Measurements from ENCODE around the gene P2RX6.

The P2RX6 gene

GRCh38 chr22:20998411-20999336 is 16.3 kb upstream of the P2RX6 start:
- in situ Hi-C loops (cut with MboI; ENCODE audit: low sequenced_read_pairs, unreplicated experiment): no loop called here
- DNase-seq (ENCODE audit: low spot score): no peak
- TF ChIP-seq CTCF (IDR thresholded peaks at IDR 0.05; ENCODE audit: borderline replicate concordance, control extremely low read depth, extremely low read depth, insufficient read depth, missing control alignments): no peak

GRCh38 chr22:20999350-21000206 is 15.4 kb upstream of the P2RX6 start:
- DNase-seq (ENCODE audit: low spot score): no peak
- no peak for TF ChIP-seq CTCF (IDR thresholded peaks at IDR 0.05; ENCODE audit: borderline replicate concordance, control extremely low read depth, extremely low read depth, insufficient read depth, missing control alignments)
- in situ Hi-C loops (cut with MboI; ENCODE audit: low sequenced_read_pairs, unreplicated experiment): no loop called here

- in situ Hi-C loops (cut with MboI; ENCODE audit: low sequenced_read_pairs, unreplicated experiment): no loop called here
- DNase-seq (ENCODE audit: low spot score): no peak
- no peak for TF ChIP-seq CTCF (IDR thresholded peaks at IDR 0.05; ENCODE audit: borderline replicate concordance, control extremely low read depth, extremely low read depth, insufficient read depth, missing control alignments)
Measured at GRCh38 chr22:21000207-21000986, 14.6 kb upstream of the P2RX6 start.

DNA sequence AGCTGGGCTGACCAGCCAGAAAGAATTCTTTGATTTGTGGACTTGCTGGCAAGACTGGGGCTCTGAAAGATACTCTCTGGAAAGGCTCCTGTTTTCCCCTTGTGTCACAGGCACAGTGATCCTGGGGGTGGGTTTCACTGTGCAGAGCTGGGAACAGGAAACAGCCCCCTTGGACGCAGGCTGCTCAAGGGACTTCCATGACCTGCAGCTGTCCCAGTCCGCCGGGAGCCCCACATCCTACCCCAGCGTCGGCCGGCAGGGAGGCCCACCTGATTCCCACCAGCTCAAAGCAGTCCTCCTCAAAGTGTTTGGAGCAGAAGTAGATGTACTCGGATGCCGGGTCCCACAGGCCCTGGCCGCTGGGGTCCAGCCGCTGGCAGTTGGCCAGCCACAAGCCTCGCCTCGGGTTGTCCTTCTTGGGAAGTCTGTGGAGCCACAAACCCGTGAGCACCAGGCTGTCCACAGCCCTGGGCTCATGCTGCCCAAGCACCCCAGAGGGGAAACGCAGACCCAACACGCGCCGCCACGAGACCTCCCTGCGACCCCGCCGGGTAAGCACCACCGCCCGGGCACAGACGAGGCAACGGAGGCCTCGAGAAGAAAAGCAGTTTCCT is 13.9 kb upstream of the P2RX6 start:
- no peak for TF ChIP-seq CTCF (IDR thresholded peaks at IDR 0.05; ENCODE audit: borderline replicate concordance, control extremely low read depth, extremely low read depth, insufficient read depth, missing control alignments)
- in situ Hi-C loops (cut with MboI; ENCODE audit: low sequenced_read_pairs, unreplicated experiment): no loop called here

DNA sequence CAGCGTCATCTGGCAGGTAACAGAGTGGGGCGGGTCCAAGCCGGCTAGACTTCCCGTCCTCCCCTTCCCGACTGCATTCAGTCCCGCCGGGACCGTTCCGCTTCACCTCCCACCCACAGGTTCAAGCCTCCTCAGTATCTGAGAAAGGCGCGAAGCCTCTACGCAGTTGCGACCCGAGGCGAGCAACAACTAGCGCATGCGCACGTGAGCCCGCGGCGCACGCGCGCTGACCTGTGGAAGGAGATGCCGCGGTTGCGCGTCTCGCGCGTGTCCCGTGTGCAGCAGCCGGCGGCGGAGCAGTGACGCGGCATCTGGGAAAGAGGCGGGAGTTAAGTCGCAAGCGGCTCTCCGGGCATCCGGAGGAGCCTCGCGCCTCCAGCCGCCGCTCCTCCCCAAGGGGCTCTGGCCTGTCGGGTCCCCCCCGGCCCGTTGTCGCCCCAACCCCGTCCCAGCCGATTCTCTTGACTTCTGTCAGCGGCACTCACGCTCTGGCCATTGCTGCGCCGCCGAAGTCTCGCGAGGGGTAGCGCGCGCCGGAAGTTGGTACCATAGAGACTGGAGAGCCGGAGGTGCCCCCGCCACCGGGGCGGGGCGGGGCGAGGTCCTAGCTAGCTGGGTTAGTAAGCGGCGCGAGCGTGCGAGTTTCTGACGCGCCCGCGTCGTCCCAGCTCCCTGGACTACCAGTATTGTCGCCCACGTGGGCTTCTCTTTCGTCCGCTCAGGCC is 13.2 kb upstream of the P2RX6 start, which contains the start of gene THAP7:
Gene THAP7 (minus strand): TSS at position 518 of the 725 bp plus-strand sequence. CDS start 207 bp downstream, at position 311.
- in situ Hi-C loops (cut with MboI; ENCODE audit: low sequenced_read_pairs, unreplicated experiment): no loop called here
- peak; percentile 98 for DNase-seq (ENCODE audit: low spot score)
- TF ChIP-seq CTCF (IDR thresholded peaks at IDR 0.05; ENCODE audit: borderline replicate concordance, control extremely low read depth, extremely low read depth, insufficient read depth, missing control alignments): no peak

More for the DNA sequence above, 13.9 kb upstream of the P2RX6 start:
- no peak for DNase-seq (ENCODE audit: low spot score)
